Activated gamma-delta T cell treated with anti-CD3 and anti-CD28 coated beads, Interleukin-2, amount 50 U/mL, for 16 hours (primary cell): ENCODE data around the gene KNOP1.
"Not testable (repeated sequence)": the region's sequence is repeated elsewhere in the genome, so short reads cannot be mapped to it uniquely, and the experiment has no call there.

ENCODE experiments used
- DNase-seq: peaks from one replicate; pipeline ENCODE4 v3.0.0-alpha.2; 2020; ENCODE audit warnings: low read depth

KNOP1 gene

DNA sequence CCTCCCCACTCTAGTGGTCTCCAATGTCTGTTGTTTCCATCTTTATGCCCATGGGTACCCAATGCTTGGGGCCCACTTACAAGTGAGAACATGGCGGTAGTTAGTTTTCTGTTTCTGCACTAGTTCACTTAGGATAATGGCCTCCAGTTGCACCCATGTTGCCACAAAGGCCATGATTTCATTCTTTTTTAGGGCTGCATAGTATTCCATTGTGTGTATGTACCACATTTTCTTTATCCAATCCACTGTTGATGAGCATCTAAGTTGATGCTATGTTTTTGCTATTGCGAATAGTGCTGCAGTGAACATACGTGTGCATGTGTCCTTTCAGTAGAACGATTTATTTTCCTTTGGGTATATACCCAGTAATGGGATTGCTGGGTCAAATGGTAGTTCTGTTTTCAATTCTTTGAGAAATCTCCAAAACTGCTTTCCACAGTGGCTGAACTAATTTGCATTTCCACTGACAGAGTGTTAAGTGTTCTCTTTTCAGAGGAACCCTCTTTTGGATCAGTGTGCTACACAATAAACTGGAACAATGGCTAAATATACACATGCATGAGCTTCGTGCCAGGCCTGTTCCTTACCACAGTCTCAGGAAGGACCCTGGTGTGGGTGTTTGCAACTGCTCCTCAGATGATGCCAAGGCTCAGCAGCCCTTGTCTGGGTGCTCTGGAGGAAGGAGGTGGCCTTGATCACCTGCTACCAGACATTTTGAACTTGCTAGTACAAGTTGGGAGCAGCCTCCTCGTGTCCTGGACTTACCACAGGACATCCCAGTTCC lies 34.4 kb downstream of the KNOP1 start:
- no peak for DNase-seq

DNA sequence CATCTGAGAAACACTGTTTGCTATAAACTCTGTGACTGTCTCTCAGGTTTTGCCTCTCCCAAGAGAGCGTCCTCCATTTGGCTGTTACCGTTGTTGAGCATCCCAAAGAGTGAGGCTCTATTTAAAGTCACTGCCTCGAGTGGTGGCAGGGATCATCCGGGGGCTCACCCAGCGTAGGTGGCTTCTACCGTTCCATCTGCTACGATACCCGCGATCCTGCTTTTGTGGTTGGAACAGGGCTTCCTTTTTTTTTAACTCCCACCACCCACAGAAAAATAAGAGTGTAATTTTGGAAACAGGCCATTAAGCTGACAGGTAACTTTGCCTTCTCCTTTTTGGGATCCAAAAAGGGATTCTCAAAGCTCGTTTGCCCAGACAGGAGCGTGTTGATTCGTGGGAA lies 36.4 kb downstream of the KNOP1 start:
- no peak for DNase-seq

DNA sequence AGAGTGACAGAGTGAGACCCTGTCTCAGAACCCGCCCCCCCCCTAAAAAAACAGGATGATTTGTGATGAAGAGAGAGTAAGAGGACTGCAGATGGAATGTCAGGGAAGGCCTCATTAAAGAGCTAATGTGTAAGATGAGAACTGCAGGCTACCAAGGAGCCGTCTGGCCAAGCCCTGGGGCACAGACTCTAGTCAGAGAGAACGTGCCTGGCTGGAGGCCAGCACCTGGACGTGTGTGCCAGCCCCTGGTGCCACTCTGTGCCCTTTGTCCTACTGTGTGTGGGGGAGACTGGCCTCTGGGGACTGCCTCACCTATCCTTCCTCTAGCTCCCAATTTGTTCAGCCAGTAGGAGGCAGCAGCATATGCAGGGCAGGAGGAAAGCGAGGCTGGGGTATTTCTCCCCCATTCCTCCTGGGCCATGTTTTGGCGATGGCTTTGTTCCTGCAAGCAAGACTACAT lies 37.1 kb downstream of the KNOP1 start:
- DNase-seq = no peak

DNA sequence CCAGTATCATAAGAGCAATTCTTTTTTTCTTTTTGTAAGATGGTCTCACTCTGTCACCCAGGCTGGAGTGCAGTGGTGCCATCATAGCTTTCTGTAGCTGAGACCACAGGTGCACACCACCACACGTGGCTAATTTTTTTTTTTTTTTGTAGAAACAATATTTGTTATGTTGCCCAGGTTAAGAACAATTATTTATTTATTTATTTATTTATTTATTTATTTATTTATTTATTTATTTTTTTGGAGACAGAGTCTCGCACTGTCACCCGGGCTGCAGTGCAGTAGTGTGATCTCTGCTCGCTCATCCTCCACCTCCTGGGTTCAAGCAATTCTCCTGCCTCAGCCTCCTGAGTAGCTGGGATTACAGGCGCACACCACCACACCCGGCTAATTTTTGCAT lies 38.7 kb downstream of the KNOP1 start:
- not testable (repeated sequence) for DNase-seq

GRCh38 chr16:19678804-19679203 lies 39.2 kb downstream of the KNOP1 start:
- no peak for DNase-seq

GRCh38 chr16:19677402-19677801 lies 40.6 kb downstream of the KNOP1 start:
- no peak for DNase-seq

DNA sequence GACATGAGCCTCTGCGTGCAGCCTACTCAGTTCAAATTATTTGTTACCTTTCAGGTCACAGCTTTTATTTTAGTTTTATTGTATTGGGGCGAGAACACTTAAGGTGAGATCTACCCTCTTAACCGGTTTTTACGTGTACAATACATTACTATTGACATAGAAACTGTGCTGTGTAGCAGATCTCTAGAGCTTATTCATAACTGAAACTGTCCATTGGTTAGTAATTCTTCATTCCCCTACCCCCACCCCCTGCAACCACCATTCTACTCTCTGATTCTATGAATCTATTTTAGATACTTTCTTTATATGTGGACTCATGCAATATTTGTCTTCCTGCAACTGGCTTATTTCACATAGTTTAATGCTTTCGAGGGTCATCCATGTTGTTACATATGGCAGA lies 43.5 kb downstream of the KNOP1 start:
- DNase-seq = no peak

DNA sequence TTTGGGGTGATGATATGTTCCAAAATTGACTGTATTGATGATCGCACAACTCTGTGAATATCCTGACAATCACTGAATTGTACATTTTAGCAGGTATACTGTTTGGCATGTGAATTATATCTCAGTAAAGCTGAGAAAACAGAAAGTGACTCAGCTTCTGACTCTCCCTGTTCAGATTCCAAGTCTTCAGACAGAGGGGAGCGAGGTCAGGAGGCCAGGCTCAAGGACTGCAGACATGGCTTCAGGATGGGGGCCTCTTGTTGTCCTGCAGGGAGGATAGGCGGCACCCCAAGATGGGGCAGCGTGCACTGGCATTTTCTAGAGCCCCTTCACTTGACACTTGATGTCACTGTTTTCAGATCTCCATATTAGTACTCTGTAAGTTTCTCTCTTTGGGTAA lies 45.6 kb downstream of the KNOP1 start:
- no peak for DNase-seq

GRCh38 chr16:19666477-19666876 lies 51.5 kb downstream of the KNOP1 start:
- no peak for DNase-seq

GRCh38 chr16:19665313-19665712 lies 52.7 kb downstream of the KNOP1 start:
- DNase-seq = not testable (repeated sequence)

DNA sequence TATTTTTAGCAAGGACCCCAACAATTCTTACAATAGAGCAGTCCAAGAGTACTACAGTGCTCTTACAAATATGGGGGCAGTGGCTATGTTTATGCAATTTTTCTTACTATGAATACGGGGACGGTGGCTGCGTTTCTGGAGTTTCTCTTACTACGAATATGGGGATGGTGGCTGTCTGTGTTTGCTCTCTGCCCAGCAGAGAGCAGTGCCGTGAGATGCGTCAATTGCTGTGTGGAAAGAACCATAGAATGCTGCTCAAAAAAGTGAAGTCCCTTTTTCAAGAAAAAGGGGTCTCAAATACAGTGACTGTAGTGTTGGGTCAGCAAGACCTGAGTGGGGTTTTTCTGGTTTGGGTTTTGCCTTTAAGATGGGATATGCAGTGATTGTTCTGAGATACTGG lies 53.9 kb downstream of the KNOP1 start:
- no peak for DNase-seq

DNA sequence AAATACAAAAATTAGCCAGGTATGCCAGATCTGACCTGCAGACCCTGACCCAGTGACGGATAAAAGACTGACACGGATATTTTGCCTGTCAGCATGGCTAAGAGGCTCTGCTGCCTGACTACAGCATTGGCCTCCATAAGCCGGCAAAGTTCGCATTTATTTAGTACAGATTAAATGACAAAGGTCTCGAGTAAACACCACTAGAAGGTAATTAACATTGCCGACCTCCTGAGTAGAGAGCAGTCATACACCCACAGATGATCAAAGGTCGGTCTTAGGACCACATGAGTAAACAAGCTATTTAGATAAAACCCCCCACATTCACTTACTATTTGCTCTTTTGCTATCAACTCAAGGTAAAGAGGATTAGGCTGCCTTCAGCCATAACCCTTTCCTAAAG lies 55.7 kb downstream of the KNOP1 start:
- no peak for DNase-seq

GRCh38 chr16:19660432-19660831 lies 57.6 kb downstream of the KNOP1 start:
- DNase-seq = no peak

- DNase-seq = no peak
These were observed 58.5 kb downstream of the KNOP1 start for GRCh38 chr16:19659554-19659953.

DNA sequence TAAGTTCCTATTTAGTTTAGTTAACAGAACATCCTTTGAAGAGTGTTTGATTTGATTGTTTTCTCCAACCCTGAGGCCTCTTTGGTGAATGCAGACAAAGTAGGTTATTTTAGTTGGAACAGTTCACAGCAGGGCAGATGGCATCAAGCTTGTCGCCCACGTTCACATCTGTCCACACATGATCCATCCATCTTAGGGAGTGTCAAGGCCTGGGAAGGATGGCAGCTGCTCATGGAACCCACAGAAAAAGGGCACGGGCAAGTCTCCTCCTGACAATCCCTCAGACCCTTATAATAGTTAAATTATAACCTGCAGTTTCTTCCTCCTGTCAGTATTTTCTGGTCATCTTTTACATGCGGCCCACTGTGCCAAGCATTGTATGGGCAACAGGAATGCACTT lies 60.2 kb downstream of the KNOP1 start:
- no peak for DNase-seq

GRCh38 chr16:19655242-19655777 lies 62.7 kb downstream of the KNOP1 start:
- no peak for DNase-seq

- DNase-seq = no peak
These were observed 63.9 kb downstream of the KNOP1 start for GRCh38 chr16:19654147-19654546.
